BJ (cell line): ENCODE measurements around the gene SETD2. TPM values are rescaled to one million over a fixed set of nuclear protein-coding genes. Genes with fewer than 3 reads are reported as not detected.
"Not testable (repeated sequence)": the region's sequence is repeated elsewhere in the genome, so short reads cannot be mapped to it uniquely, and the experiment has no call there.

Experiments
- CTCF ChIA-PET: fragments of 350-600 bp; formaldehyde crosslinking; extraction: SDS; loops from one replicate; lab custom pipeline; 2021; ENCODE audit warnings: antibody characterized with exemption, inconsistent platforms; lab: Yijun Ruan, JAX
- POLR2A ChIA-PET: fragments of 300-600 bp; sonication (Branson Sonifier 250); formaldehyde crosslinking; extraction: SDS; loops from one replicate; lab custom pipeline; 2021; ENCODE audit warnings: antibody characterized with exemption; lab: Charles Lee
- DNase-seq: peaks from one replicate; pipeline ENCODE4 v3.0.0-alpha.2; 2011; ENCODE audit warnings: low read depth
- H3K27me3 ChIP-seq: 2 replicates; pipeline ENCODE4 v1.6.0; 2011; ENCODE audit warnings: low read length; ENCODE audit not compliant: control insufficient read depth, insufficient read depth
- H3K36me3 ChIP-seq: 2 replicates; pipeline ENCODE4 v1.5.1; 2011; ENCODE audit warnings: low read length; ENCODE audit not compliant: control insufficient read depth, insufficient read depth
- H3K4me3 ChIP-seq: 2 replicates; pipeline ENCODE4 v1.5.1; 2011; ENCODE audit warnings: low read depth, mild to moderate bottlenecking, control low read depth, low read length
- CTCF ChIP-seq: IDR thresholded peaks from 2 replicates; pipeline ENCODE4 v1.5.1; 2011; ENCODE audit warnings: low read depth, mild to moderate bottlenecking, control low read depth, inconsistent platforms, low read length, moderate library complexity; ENCODE audit not compliant: insufficient read depth
- polyA minus RNA-seq: library from RNA; depleted of rRNA, polyadenylated mRNA; stranded (reverse); fragments of >200 nt; gene quantifications from 2 replicates; pipeline ENCODE4 v1.2.3, GENCODE V29; 2011; rRNA and poly(A)+ RNA removed
- polyA plus RNA-seq: library from polyadenylated mRNA; depleted of rRNA; stranded (reverse); fragments of >200 nt; gene quantifications from 2 replicates; pipeline ENCODE4 v1.2.3, GENCODE V29; 2011; rRNA removed

Gene SETD2
- 12.9 and 18.2 TPM in 2 replicates for polyA plus RNA-seq
- 24.5 and 32.7 TPM in 2 replicates for polyA minus RNA-seq

- peak; percentile 29; the same call in 1 of the 2 replicates for TF ChIP-seq CTCF
- POLR2A ChIA-PET, result interaction anchor here (0.5 to 0.6 kb wide), 2 partner anchors 68 to 96 kb away, joined by 3 to 4 read pairs; no protein-coding TSS in a partner anchor
- CTCF ChIA-PET, result interaction anchor here (0.9 kb wide), 1 partner anchor 241 kb away, joined by 4 read pairs; no protein-coding TSS in a partner anchor
These were observed at the start of gene SETD2 for GRCh38 chr3:47164007-47164881. TSS of gene SETD2 (minus strand) at chr3:47164113. CDS start at chr3:47163924, 189 bp downstream.

GRCh38 chr3:47210863-47211405 lies 47.0 kb upstream of the SETD2 start:
- H3K4me3 ChIP-seq, result no peak overlapping the region
- CTCF ChIA-PET, result no interaction called here
- H3K27me3 ChIP-seq, result no peaks in the 10 kb centered on the region
- DNase-seq, result no peak
- no peaks in the 10 kb centered on the region; the same call in 1 of the 2 replicates for H3K36me3 ChIP-seq
- no peak for TF ChIP-seq CTCF
- POLR2A ChIA-PET, result no interaction called here

More at GRCh38 chr3:47164007-47164881, at the start of gene SETD2:
- peak; percentile 53 for DNase-seq
- Histone ChIP-seq H3K36me3 (no peaks in the 10 kb centered on the region), H3K27me3 (no peaks in the 10 kb centered on the region), H3K4me3 (peak within 1 kb of the TSS; percentile 96)

GRCh38 chr3:47206022-47206421 lies 42.1 kb upstream of the SETD2 start:
- H3K4me3 ChIP-seq, CTCF ChIA-PET, H3K36me3 ChIP-seq, H3K27me3 ChIP-seq, DNase-seq: not testable (repeated sequence)
- POLR2A ChIA-PET, result interaction anchor here (0.6 kb wide), 1 partner anchor 982 kb away, joined by 6 read pairs; no protein-coding TSS in a partner anchor

- CTCF ChIA-PET, result interaction anchor here (0.7 kb wide), 1 partner anchor 38 kb away, joined by 3 read pairs; no protein-coding TSS in a partner anchor
- TF ChIP-seq CTCF, result no peak
- Histone ChIP-seq H3K4me3 (no peak overlapping the region), H3K27me3 (no peaks in the 10 kb centered on the region), H3K36me3 (no peaks in the 10 kb centered on the region; the same call in 1 of the 2 replicates)
- no peak for DNase-seq
- POLR2A ChIA-PET, result no interaction called here
These were observed 41.0 kb upstream of the SETD2 start for GRCh38 chr3:47204875-47205274.

GRCh38 chr3:47202542-47202941 lies 38.6 kb upstream of the SETD2 start:
- no peaks in the 10 kb centered on the region for H3K27me3 ChIP-seq
- TF ChIP-seq CTCF, result no peak
- H3K36me3 ChIP-seq, result no peaks in the 10 kb centered on the region; the same call in 1 of the 2 replicates
- no peak for DNase-seq
- no peak overlapping the region for H3K4me3 ChIP-seq
- POLR2A ChIA-PET, result no interaction called here
- CTCF ChIA-PET, result interaction anchor here (1.0 kb wide), 1 partner anchor 81 kb away, joined by 3 read pairs; the partner anchor contains the start of gene KLHL18
